ENCODE data around the gene AHI1. TPM values are rescaled to one million over a fixed set of nuclear protein-coding genes. Genes with fewer than 3 reads are reported as not detected.
"Not testable (repeated sequence)": the region's sequence is repeated elsewhere in the genome, so short reads cannot be mapped to it uniquely, and the experiment has no call there.

AHI1 gene
- total and polyA plus RNA-seq, 2 experiments from 2014 or later, result 17.1 to 18.4 TPM

DNA sequence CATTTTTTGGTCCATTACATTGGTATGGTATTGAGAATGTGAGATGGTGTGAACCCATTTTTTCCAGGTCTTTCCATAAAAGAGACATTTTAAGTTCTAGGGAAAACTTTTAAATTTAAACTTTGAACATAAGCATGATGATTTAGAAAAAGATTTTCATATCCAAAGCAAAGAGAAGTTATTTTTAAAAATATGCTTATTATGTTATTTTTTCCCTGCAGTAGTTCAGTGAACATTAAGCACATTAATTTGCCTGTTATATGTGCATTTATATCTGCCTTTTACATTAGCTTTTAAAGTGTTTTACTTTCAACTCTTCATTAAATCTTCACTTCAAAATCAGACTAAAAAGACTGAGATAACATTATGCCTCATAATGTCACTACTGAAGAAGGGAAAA is 116.7 kb downstream of the AHI1 start:
- H3K4me3 ChIP-seq, result no peak overlapping the region
- no peaks in the 10 kb centered on the region for H3K9me3 ChIP-seq (ENCODE audit: low read depth)
- no peaks in the 10 kb centered on the region for H3K36me3 ChIP-seq
- no peak for DNase-seq (ENCODE audit: low read depth in 1 of 2, low spot score in 1 of 2)
- no peak overlapping the region for H3K27ac ChIP-seq
- H3K4me1 ChIP-seq (ENCODE audit: low read depth), result no peaks in the 10 kb centered on the region
- no peaks in the 10 kb centered on the region for H3K27me3 ChIP-seq
- no peak for TF ChIP-seq CTCF (IDR thresholded peaks at IDR 0.05; ENCODE audit: low read depth, low read length)

- TF ChIP-seq CTCF (IDR thresholded peaks at IDR 0.05; ENCODE audit: low read depth, low read length), result no peak
- Histone ChIP-seq H3K36me3 (no peaks in the 10 kb centered on the region), H3K4me1 (ENCODE audit: low read depth) (no peaks in the 10 kb centered on the region)
These were observed 117.9 kb downstream of the AHI1 start for GRCh38 chr6:135379647-135380046.

GRCh38 chr6:135372758-135373157 is 124.8 kb downstream of the AHI1 start:
- H3K27ac ChIP-seq, result no peak overlapping the region
- no peak for TF ChIP-seq CTCF (IDR thresholded peaks at IDR 0.05; ENCODE audit: low read depth, low read length)
- no peaks in the 10 kb centered on the region for H3K9me3 ChIP-seq (ENCODE audit: low read depth)
- no peaks in the 10 kb centered on the region for H3K27me3 ChIP-seq
- DNase-seq (ENCODE audit: low read depth in 1 of 2, low spot score in 1 of 2), result no peak
- H3K36me3 ChIP-seq, result no peaks in the 10 kb centered on the region
- peaks cover 8% of the 10 kb centered on the region for H3K4me1 ChIP-seq (ENCODE audit: low read depth)
- H3K4me3 ChIP-seq, result no peak overlapping the region

More at GRCh38 chr6:135379647-135380046, 117.9 kb downstream of the AHI1 start:
- H3K4me3 ChIP-seq, result no peak overlapping the region
- H3K9me3 ChIP-seq (ENCODE audit: low read depth), result no peaks in the 10 kb centered on the region
- no peak overlapping the region for H3K27ac ChIP-seq
- H3K27me3 ChIP-seq, result no peaks in the 10 kb centered on the region
- no peak for DNase-seq (ENCODE audit: low read depth in 1 of 2, low spot score in 1 of 2)

DNA sequence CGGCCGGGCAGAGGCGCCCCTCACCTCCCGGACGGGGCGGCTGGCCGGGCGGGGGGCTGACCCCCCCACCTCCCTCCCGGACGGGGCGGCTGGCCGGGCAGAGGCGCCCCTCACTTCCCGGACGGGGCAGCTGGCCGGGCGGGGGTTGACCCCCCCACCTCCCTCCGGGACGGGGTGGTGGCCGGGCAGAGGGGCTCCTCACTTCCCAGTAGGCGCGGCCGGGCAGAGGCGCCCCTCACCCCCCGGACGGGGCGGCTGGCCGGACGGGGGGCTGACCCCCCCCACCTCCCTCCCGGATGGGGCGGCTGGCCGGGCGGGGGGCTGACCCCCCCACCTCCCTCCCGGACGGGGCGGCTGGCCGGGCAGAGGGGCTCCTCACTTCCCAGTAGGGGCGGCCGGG is 133.9 kb downstream of the AHI1 start:
- not testable (repeated sequence) for H3K4me3 ChIP-seq; H3K36me3 ChIP-seq; H3K4me1 ChIP-seq (ENCODE audit: low read depth); DNase-seq (ENCODE audit: low read depth in 1 of 2, low spot score in 1 of 2); H3K27ac ChIP-seq; H3K9me3 ChIP-seq (ENCODE audit: low read depth); H3K27me3 ChIP-seq

GRCh38 chr6:135362124-135362523 is 135.4 kb downstream of the AHI1 start:
- H3K4me3 ChIP-seq, result no peak overlapping the region
- DNase-seq (ENCODE audit: low read depth in 1 of 2, low spot score in 1 of 2), result no peak
- no peaks in the 10 kb centered on the region for H3K27me3 ChIP-seq
- no peak overlapping the region for H3K27ac ChIP-seq
- no peak for TF ChIP-seq CTCF (IDR thresholded peaks at IDR 0.05; ENCODE audit: low read depth, low read length)
- H3K9me3 ChIP-seq (ENCODE audit: low read depth), result no peaks in the 10 kb centered on the region
- no peaks in the 10 kb centered on the region for H3K36me3 ChIP-seq
- H3K4me1 ChIP-seq (ENCODE audit: low read depth), result no peaks in the 10 kb centered on the region

- no peak for DNase-seq (ENCODE audit: low read depth in 1 of 2, low spot score in 1 of 2)
- Histone ChIP-seq H3K4me1 (ENCODE audit: low read depth) (no peaks in the 10 kb centered on the region), H3K27me3 (no peaks in the 10 kb centered on the region), H3K27ac (no peak overlapping the region), H3K9me3 (ENCODE audit: low read depth) (no peaks in the 10 kb centered on the region), H3K36me3 (no peaks in the 10 kb centered on the region), H3K4me3 (no peak overlapping the region)
- TF ChIP-seq CTCF (IDR thresholded peaks at IDR 0.05; ENCODE audit: low read depth, low read length), result no peak
These were observed 137.3 kb downstream of the AHI1 start for GRCh38 chr6:135360222-135360621.

Measured in cardiac muscle cell (in vitro differentiated cells and primary cell).